ENCODE results near the gene BORCS6. TPM values are rescaled to one million over a fixed set of nuclear protein-coding genes. Genes with fewer than 3 reads are reported as not detected.

BORCS6 gene
- total and polyA plus RNA-seq, 2 of the 13 experiments (the other 11 are each of a cell fraction or from before 2014, with no cell fraction given): 2.0 to 5.1 TPM

GRCh38 chr17:8210761-8211458 is 20.9 kb upstream of the BORCS6 start (continued):
- no peak for TF ChIP-seq ZFP37 (CRISPR knock-in tag; IDR thresholded peaks at IDR 0.05; ENCODE audit: borderline replicate concordance)
- TF ChIP-seq ZNF605 (CRISPR knock-in tag; IDR thresholded peaks at IDR 0.05): no peak
- TF ChIP-seq ELF4 (CRISPR knock-in tag; IDR thresholded peaks at IDR 0.05; ENCODE audit: borderline replicate concordance): no peak
- TF ChIP-seq RBM22 (optimal IDR thresholded peaks at IDR 0.05; ENCODE audit: low read length): no peak
- no peak for TF ChIP-seq RFX3 (CRISPR knock-in tag; IDR thresholded peaks at IDR 0.05)
- TF ChIP-seq NFAT5 (CRISPR knock-in tag; IDR thresholded peaks at IDR 0.05): no peak
- no peak for TF ChIP-seq SMC3 (IDR thresholded peaks at IDR 0.05; ENCODE audit: low read length)
- no peak for TF ChIP-seq HOXD1 (CRISPR knock-in tag; IDR thresholded peaks at IDR 0.05)
- no peak for TF ChIP-seq SOX13 (IDR thresholded peaks at IDR 0.05)
- TF ChIP-seq SOX13 (CRISPR knock-in tag; conservative IDR thresholded peaks at IDR 0.05 in 1 of 2, IDR thresholded peaks at IDR 0.05 in 1 of 2): peak in 1 of 2 experiments; percentile 79; a peak in 2 of 4 replicates
- no peak for TF ChIP-seq SOX6 (IDR thresholded peaks at IDR 0.05)
- TF ChIP-seq SOX6 (CRISPR knock-in tag; IDR thresholded peaks at IDR 0.05): peak; percentile 57; the same call in 1 of the 2 replicates
- TF ChIP-seq ZNF574 (CRISPR knock-in tag; IDR thresholded peaks at IDR 0.05): no peak
- TF ChIP-seq, protein P1, sequence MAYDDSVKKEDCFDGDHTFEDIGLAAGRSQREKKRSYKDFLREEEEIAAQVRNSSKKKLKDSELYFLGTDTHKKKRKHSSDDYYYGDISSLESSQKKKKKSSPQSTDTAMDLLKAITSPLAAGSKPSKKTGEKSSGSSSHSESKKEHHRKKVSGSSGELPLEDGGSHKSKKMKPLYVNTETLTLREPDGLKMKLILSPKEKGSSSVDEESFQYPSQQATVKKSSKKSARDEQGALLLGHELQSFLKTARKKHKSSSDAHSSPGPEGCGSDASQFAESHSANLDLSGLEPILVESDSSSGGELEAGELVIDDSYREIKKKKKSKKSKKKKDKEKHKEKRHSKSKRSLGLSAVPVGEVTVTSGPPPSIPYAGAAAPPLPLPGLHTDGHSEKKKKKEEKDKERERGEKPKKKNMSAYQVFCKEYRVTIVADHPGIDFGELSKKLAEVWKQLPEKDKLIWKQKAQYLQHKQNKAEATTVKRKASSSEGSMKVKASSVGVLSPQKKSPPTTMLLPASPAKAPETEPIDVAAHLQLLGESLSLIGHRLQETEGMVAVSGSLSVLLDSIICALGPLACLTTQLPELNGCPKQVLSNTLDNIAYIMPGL (CRISPR knock-in tag; IDR thresholded peaks at IDR 0.05; ENCODE audit: borderline replicate concordance in 1 of 2, low read depth in 1 of 2): no peak; a peak in 1 of 4 replicates
- no peak for TF ChIP-seq ZSCAN30 (CRISPR knock-in tag; IDR thresholded peaks at IDR 0.05)
- TF ChIP-seq ZNF280B (CRISPR knock-in tag; IDR thresholded peaks at IDR 0.05; ENCODE audit: borderline replicate concordance): no peak
- TF ChIP-seq ZNF431 (CRISPR knock-in tag; IDR thresholded peaks at IDR 0.05; ENCODE audit: borderline replicate concordance, low read depth): no peak
- TF ChIP-seq ZNF773 (CRISPR knock-in tag; IDR thresholded peaks at IDR 0.05; ENCODE audit: borderline replicate concordance): no peak

All from HepG2 (cell line).